ENCODE data around the gene PON3.

The PON3 gene

GRCh38 chr7:95317546-95317945 lies 78.6 kb downstream of the PON3 start:
- Histone ChIP-seq H3K9me3 (ENCODE audit: low read depth, low read length) (no peaks in the 10 kb centered on the region), H3K4me3 (no peak overlapping the region), H3K36me3 (ENCODE audit: insufficient read depth, low read length) (no peaks in the 10 kb centered on the region), H3K27ac (no peak overlapping the region), H3K9ac (ENCODE audit: insufficient read length) (no peak overlapping the region)
- TF ChIP-seq FOXP2 (optimal IDR thresholded peaks at IDR 0.05; ENCODE audit: control extremely low read depth, extremely low read length, insufficient read depth), result no peak
- TF ChIP-seq EZH2 (IDR thresholded peaks at IDR 0.05), result no peak
- TF ChIP-seq POLR2AphosphoS5 (IDR thresholded peaks at IDR 0.05; ENCODE audit: borderline replicate concordance, low read depth, low read length), result no peak
- no peak for DNase-seq (ENCODE audit: low read depth, low spot score)

GRCh38 chr7:95316588-95316987 lies 79.6 kb downstream of the PON3 start:
- no peak for DNase-seq (ENCODE audit: low read depth, low spot score)

GRCh38 chr7:95312561-95312960 lies 83.6 kb downstream of the PON3 start:
- no peak for DNase-seq (ENCODE audit: low read depth, low spot score)
- no peak for TF ChIP-seq FOXP2 (optimal IDR thresholded peaks at IDR 0.05; ENCODE audit: control extremely low read depth, extremely low read length, insufficient read depth)
- TF ChIP-seq POLR2AphosphoS5 (IDR thresholded peaks at IDR 0.05; ENCODE audit: borderline replicate concordance, low read depth, low read length), result no peak
- TF ChIP-seq EZH2 (IDR thresholded peaks at IDR 0.05), result no peak
- Histone ChIP-seq H3K9me3 (ENCODE audit: low read depth, low read length) (no peaks in the 10 kb centered on the region), H3K9ac (ENCODE audit: insufficient read length) (no peak overlapping the region), H3K4me3 (no peak overlapping the region), H3K27ac (no peak overlapping the region), H3K36me3 (ENCODE audit: insufficient read depth, low read length) (no peaks in the 10 kb centered on the region)

More at GRCh38 chr7:95316588-95316987, 79.6 kb downstream of the PON3 start:
- Histone ChIP-seq H3K36me3 (ENCODE audit: insufficient read depth, low read length) (no peaks in the 10 kb centered on the region), H3K9me3 (ENCODE audit: low read depth, low read length) (no peaks in the 10 kb centered on the region), H3K27ac (no peak overlapping the region), H3K4me3 (no peak overlapping the region), H3K9ac (ENCODE audit: insufficient read length) (no peak overlapping the region)
- no peak for TF ChIP-seq POLR2AphosphoS5 (IDR thresholded peaks at IDR 0.05; ENCODE audit: borderline replicate concordance, low read depth, low read length)
- TF ChIP-seq FOXP2 (optimal IDR thresholded peaks at IDR 0.05; ENCODE audit: control extremely low read depth, extremely low read length, insufficient read depth), result no peak
- no peak for TF ChIP-seq EZH2 (IDR thresholded peaks at IDR 0.05)

GRCh38 chr7:95311389-95311788 lies 84.8 kb downstream of the PON3 start:
- TF ChIP-seq POLR2AphosphoS5 (IDR thresholded peaks at IDR 0.05; ENCODE audit: borderline replicate concordance, low read depth, low read length) (no peak), EZH2 (IDR thresholded peaks at IDR 0.05) (no peak), FOXP2 (optimal IDR thresholded peaks at IDR 0.05; ENCODE audit: control extremely low read depth, extremely low read length, insufficient read depth) (no peak)
- Histone ChIP-seq H3K9ac (ENCODE audit: insufficient read length) (no peak overlapping the region), H3K36me3 (ENCODE audit: insufficient read depth, low read length) (no peaks in the 10 kb centered on the region), H3K27ac (no peak overlapping the region), H3K9me3 (ENCODE audit: low read depth, low read length) (no peaks in the 10 kb centered on the region), H3K4me3 (no peak overlapping the region)
- no peak for DNase-seq (ENCODE audit: low read depth, low spot score)

DNA sequence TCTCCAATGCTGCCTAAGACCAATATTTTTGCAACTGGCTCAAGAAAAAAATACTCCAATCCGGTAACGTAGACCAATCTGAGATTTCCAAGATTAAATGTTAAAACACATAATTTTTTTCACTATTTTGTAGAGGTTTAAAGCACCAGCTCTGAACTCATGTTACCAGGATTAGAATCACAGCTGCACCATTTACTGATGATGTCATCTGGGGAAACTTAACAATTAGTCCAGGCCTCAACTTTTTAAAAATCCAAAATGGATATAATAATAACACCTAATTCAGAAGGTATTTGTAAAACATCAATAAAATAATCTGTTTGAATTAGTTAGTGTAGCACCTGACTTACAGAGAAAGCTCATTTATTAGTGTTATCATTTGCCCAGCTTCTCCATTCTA lies 86.2 kb downstream of the PON3 start:
- TF ChIP-seq EZH2 (IDR thresholded peaks at IDR 0.05), result no peak
- no peak for TF ChIP-seq POLR2AphosphoS5 (IDR thresholded peaks at IDR 0.05; ENCODE audit: borderline replicate concordance, low read depth, low read length)
- TF ChIP-seq FOXP2 (optimal IDR thresholded peaks at IDR 0.05; ENCODE audit: control extremely low read depth, extremely low read length, insufficient read depth), result no peak
- Histone ChIP-seq H3K9me3 (ENCODE audit: low read depth, low read length) (no peaks in the 10 kb centered on the region), H3K36me3 (ENCODE audit: insufficient read depth, low read length) (no peaks in the 10 kb centered on the region), H3K27ac (no peak overlapping the region), H3K4me3 (no peak overlapping the region), H3K9ac (ENCODE audit: insufficient read length) (no peak overlapping the region)
- no peak for DNase-seq (ENCODE audit: low read depth, low spot score)

Data from SK-N-MC (cell line).